ENCODE results near the gene NT5C3B. TPM values are rescaled to one million over a fixed set of nuclear protein-coding genes. Genes with fewer than 3 reads are reported as not detected.

Gene NT5C3B
- total and polyA plus RNA-seq, 4 donors, result 34.9 to 68.5 (median 37.9) TPM

DNA sequence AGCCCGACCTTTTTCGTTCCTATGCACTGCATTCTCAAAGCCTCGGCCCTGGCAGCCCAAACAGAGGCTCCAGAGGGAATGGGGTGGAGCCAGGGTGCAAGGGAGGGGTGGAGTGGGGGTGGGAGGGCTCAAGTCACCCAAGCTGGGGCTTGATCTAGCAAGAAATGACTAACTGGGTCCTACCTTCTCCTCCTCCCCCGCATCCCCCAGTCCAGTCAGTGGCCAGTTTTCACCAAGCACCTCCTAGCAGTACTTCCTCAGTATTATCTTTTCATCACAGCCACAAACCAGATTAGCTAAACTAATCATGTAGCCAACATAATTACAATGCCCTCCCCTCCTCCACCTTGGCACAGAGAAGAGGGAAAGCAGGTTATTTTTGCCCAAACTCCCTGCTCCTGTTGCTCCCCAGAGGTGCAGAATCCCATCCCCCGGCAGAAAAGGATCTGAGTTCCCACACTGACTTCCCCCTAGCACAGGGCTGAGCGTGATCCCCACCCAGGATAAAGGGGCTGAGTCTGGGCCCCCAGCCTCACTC is 51.8 kb downstream of the NT5C3B start:
- WGBS, 2 donors, result 20% methylated on average over 6 of the region's 6 CpGs
- Histone ChIP-seq H3K27me3 (ENCODE audit: control insufficient read depth in 3 of 3, insufficient read depth in 3 of 3, low read length in 2 of 3) (no peaks in the 10 kb centered on the region), H3K27ac (ENCODE audit: low read depth in 1 of 2, low read length in 1 of 2) (peak overlapping the region; percentile 58 to 94), H3K9me3 (ENCODE audit: control insufficient read depth in 4 of 4, insufficient read depth in 3 of 4, low read length in 3 of 4) (no peaks in the 10 kb centered on the region), H3K9ac (ENCODE audit: insufficient read depth in 1 of 2, low read length in 2 of 2) (no peak overlapping the region), H3K4me1 (ENCODE audit: control insufficient read depth in 5 of 5, insufficient read depth in 5 of 5, low read length in 5 of 5) (peaks cover 6 to 34% (median 29%) of the 10 kb centered on the region in 5 donors), H3K4me3 (no peak overlapping the region), H3K36me3 (ENCODE audit: control insufficient read depth in 4 of 4, insufficient read depth in 4 of 4, low read length in 4 of 4) (no peaks in the 10 kb centered on the region)
- ATAC-seq (ENCODE audit: insufficient read depth, low FRiP score), result no peak
- DNase-seq, result peak in 2 of 3 donors; percentile 25 to 44
- TF ChIP-seq, protein P1, sequence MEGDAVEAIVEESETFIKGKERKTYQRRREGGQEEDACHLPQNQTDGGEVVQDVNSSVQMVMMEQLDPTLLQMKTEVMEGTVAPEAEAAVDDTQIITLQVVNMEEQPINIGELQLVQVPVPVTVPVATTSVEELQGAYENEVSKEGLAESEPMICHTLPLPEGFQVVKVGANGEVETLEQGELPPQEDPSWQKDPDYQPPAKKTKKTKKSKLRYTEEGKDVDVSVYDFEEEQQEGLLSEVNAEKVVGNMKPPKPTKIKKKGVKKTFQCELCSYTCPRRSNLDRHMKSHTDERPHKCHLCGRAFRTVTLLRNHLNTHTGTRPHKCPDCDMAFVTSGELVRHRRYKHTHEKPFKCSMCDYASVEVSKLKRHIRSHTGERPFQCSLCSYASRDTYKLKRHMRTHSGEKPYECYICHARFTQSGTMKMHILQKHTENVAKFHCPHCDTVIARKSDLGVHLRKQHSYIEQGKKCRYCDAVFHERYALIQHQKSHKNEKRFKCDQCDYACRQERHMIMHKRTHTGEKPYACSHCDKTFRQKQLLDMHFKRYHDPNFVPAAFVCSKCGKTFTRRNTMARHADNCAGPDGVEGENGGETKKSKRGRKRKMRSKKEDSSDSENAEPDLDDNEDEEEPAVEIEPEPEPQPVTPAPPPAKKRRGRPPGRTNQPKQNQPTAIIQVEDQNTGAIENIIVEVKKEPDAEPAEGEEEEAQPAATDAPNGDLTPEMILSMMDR (IDR thresholded peaks at IDR 0.05; ENCODE audit: control extremely low read depth, extremely low read depth), result no peak

DNA sequence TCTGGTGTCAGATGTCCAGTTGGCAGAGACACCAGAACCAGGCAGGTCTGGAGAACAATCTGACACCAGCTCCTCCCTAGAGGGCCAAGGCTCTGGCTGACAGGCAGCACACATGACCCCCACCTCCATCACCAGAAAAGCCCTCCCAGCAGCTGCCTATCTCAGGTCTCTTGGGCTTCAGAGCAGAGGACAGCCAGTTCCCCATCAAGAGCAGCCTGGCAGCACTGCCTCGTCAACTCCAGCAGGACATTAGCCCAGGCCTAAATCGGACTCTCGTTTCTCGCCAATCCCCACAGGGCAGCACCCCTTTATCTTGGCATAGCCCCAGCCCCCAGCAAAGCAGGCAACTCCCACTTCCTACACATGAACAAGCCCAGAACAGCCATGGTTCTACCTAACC is 53.9 kb downstream of the NT5C3B start:
- DNase-seq, result no peak
- 27 to 67% methylated on average over 4 of the region's 4 CpGs for WGBS, 2 donors

DNA sequence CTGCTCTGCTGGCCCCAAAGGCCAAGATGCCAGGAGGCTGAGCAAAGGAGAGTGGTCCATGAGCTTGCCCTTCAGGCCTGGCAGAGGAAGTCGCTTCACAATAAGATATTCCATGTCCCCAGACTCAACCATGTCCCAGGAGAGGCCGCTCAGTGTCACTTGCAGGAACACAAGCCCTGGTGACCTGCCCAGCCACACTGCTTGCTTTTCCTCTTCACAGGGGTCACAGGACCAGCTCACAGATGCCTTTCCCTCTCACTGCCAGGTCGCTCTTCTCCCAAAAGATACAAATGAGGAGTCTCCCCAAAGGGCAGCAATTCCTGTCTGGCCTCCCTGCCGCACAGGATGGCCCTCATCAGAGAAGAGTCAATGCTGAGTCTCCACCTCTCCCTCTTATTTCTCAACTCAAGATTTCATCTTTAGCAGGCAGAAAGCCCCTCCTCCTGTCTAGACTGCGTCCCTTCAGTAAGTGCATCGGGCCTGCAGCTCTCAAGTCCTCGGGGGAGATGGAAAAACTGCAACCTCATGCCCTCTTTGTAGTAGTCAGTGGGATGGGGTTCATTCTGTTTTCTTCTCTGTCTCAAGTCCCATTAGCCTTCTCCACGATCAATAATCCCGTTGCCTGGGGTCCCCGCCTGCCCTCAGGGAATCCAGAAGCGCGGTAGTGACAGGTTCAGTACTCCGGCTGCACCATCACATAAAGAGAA is 54.5 kb downstream of the NT5C3B start:
- no peak overlapping the region for H3K9ac ChIP-seq (ENCODE audit: insufficient read depth in 1 of 2, low read length in 2 of 2)
- DNase-seq, result no peak
- H3K36me3 ChIP-seq (ENCODE audit: control insufficient read depth in 4 of 4, insufficient read depth in 4 of 4, low read length in 4 of 4), result no peaks in the 10 kb centered on the region
- H3K4me3 ChIP-seq, result no peak overlapping the region
- TF ChIP-seq, protein P1 (IDR thresholded peaks at IDR 0.05; ENCODE audit: control extremely low read depth, extremely low read depth), result no peak
- peaks cover 15 to 50% (median 40%) of the 10 kb centered on the region in 5 donors for H3K4me1 ChIP-seq (ENCODE audit: control insufficient read depth in 5 of 5, insufficient read depth in 5 of 5, low read length in 5 of 5)
- H3K27me3 ChIP-seq (ENCODE audit: control insufficient read depth in 3 of 3, insufficient read depth in 3 of 3, low read length in 2 of 3), result no peaks in the 10 kb centered on the region
- WGBS, 2 donors, result 60 to 65% methylated on average over 13 of the region's 13 CpGs
- no peaks in the 10 kb centered on the region for H3K9me3 ChIP-seq (ENCODE audit: control insufficient read depth in 4 of 4, insufficient read depth in 3 of 4, low read length in 3 of 4)
- H3K27ac ChIP-seq (ENCODE audit: low read depth in 1 of 2, low read length in 1 of 2), result peak overlapping the region; percentile 76 to 84
- no peak for ATAC-seq (ENCODE audit: insufficient read depth, low FRiP score)

More for the DNA sequence above, 53.9 kb downstream of the NT5C3B start:
- no peak overlapping the region for H3K9ac ChIP-seq (ENCODE audit: insufficient read depth in 1 of 2, low read length in 2 of 2)
- no peaks in the 10 kb centered on the region for H3K9me3 ChIP-seq (ENCODE audit: control insufficient read depth in 4 of 4, insufficient read depth in 3 of 4, low read length in 3 of 4)
- peak overlapping the region; percentile 76 to 84 for H3K27ac ChIP-seq (ENCODE audit: low read depth in 1 of 2, low read length in 1 of 2)
- ATAC-seq (ENCODE audit: insufficient read depth, low FRiP score), result no peak
- no peaks in the 10 kb centered on the region for H3K36me3 ChIP-seq (ENCODE audit: control insufficient read depth in 4 of 4, insufficient read depth in 4 of 4, low read length in 4 of 4)
- no peak overlapping the region for H3K4me3 ChIP-seq
- TF ChIP-seq, protein P1 (IDR thresholded peaks at IDR 0.05; ENCODE audit: control extremely low read depth, extremely low read depth), result no peak
- peaks cover 13 to 46% (median 37%) of the 10 kb centered on the region in 5 donors for H3K4me1 ChIP-seq (ENCODE audit: control insufficient read depth in 5 of 5, insufficient read depth in 5 of 5, low read length in 5 of 5)
- no peaks in the 10 kb centered on the region for H3K27me3 ChIP-seq (ENCODE audit: control insufficient read depth in 3 of 3, insufficient read depth in 3 of 3, low read length in 2 of 3)
